ENCODE measurements around the gene MYCBP2. TPM values are rescaled to one million over a fixed set of nuclear protein-coding genes. Genes with fewer than 3 reads are reported as not detected.

Gene MYCBP2, protein sequence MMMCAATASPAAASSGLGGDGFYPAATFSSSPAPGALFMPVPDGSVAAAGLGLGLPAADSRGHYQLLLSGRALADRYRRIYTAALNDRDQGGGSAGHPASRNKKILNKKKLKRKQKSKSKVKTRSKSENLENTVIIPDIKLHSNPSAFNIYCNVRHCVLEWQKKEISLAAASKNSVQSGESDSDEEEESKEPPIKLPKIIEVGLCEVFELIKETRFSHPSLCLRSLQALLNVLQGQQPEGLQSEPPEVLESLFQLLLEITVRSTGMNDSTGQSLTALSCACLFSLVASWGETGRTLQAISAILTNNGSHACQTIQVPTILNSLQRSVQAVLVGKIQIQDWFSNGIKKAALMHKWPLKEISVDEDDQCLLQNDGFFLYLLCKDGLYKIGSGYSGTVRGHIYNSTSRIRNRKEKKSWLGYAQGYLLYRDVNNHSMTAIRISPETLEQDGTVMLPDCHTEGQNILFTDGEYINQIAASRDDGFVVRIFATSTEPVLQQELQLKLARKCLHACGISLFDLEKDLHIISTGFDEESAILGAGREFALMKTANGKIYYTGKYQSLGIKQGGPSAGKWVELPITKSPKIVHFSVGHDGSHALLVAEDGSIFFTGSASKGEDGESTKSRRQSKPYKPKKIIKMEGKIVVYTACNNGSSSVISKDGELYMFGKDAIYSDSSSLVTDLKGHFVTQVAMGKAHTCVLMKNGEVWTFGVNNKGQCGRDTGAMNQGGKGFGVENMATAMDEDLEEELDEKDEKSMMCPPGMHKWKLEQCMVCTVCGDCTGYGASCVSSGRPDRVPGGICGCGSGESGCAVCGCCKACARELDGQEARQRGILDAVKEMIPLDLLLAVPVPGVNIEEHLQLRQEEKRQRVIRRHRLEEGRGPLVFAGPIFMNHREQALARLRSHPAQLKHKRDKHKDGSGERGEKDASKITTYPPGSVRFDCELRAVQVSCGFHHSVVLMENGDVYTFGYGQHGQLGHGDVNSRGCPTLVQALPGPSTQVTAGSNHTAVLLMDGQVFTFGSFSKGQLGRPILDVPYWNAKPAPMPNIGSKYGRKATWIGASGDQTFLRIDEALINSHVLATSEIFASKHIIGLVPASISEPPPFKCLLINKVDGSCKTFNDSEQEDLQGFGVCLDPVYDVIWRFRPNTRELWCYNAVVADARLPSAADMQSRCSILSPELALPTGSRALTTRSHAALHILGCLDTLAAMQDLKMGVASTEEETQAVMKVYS (N-terminal part only)
- total RNA-seq (2022), result 22.0 and 22.6 TPM in 2 replicates
- Bru-seq, nascent RNA, result percentile 62 among the genes with signal in this experiment
- BruChase-seq, experiment 1, labeled RNA remaining after a 6-hour chase, result percentile 55 among the genes with signal in this experiment
- BruChase-seq, experiment 2, labeled RNA remaining after a 2-hour chase, result percentile 51 among the genes with signal in this experiment
- long read RNA-seq, partial matches to known transcripts, result 0 of 2 reads
- long read RNA-seq, other reads (novel, unspliced or antisense), result 2 of 2 reads

DNA sequence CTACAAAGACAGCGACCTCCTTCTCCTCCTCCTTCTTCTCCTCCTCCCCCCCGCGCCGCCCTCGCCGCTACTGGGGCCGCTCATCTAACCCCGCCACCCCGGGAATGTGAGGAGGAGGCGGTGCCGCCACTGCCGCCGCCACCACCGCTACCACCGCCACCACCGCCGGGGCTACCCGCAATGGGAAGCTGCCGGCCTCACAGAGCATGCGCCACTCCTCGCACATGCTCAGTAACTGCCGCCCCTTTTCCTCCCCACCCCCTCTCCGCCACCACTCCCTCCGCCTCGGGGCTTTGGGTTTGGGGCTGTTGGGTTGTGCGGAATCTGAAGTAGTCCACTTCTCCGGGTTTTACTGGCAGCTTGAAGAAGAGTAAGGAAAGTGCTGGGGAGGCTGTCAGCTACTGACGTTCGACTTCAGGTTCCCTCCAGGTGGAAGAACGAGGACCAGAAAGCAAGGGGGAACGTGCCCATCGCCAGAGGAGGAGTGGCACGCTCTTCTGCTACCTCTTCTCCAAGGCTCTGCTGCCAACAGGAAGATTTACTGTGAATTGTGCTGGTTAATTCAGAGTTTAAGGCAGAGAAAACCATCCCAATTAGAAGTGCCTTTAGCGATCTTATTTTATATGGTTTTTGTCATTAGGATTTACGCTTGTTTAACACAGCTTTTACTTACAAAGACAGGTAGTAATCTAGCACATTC, at the start of gene MYCBP2:
MYCBP2 (minus strand) TSS at position 190 of the 700 bp plus-strand sequence. CDS start 319 bp downstream, outside the sequence.
- Mint-ChIP-seq H3K27me3 (ENCODE audit: unreplicated experiment) (no peaks in the 10 kb centered on the region), H3K4me3 (ENCODE audit: low read depth, unreplicated experiment) (peak within 1 kb of the TSS; percentile 88), H3K27ac (ENCODE audit: unreplicated experiment) (peak within 1 kb of the TSS; percentile 58), H3K36me3 (ENCODE audit: insufficient read depth, unreplicated experiment) (peaks cover 30% of the 10 kb centered on the region), H3K9me3 (ENCODE audit: low read depth, unreplicated experiment) (no peaks in the 10 kb centered on the region), H3K4me1 (ENCODE audit: low read depth, unreplicated experiment) (peaks cover 10% of the 10 kb centered on the region)
- no TSS peak for BruUV-seq (replicated peaks)
- intact Hi-C loops (cut with micrococcal nuclease; ENCODE audit: unreplicated experiment), result no loop called here
- peak; percentile 85 for DNase-seq
- TF ChIP-seq, protein P1, sequence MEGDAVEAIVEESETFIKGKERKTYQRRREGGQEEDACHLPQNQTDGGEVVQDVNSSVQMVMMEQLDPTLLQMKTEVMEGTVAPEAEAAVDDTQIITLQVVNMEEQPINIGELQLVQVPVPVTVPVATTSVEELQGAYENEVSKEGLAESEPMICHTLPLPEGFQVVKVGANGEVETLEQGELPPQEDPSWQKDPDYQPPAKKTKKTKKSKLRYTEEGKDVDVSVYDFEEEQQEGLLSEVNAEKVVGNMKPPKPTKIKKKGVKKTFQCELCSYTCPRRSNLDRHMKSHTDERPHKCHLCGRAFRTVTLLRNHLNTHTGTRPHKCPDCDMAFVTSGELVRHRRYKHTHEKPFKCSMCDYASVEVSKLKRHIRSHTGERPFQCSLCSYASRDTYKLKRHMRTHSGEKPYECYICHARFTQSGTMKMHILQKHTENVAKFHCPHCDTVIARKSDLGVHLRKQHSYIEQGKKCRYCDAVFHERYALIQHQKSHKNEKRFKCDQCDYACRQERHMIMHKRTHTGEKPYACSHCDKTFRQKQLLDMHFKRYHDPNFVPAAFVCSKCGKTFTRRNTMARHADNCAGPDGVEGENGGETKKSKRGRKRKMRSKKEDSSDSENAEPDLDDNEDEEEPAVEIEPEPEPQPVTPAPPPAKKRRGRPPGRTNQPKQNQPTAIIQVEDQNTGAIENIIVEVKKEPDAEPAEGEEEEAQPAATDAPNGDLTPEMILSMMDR (IDR thresholded peaks at IDR 0.05; ENCODE audit: unreplicated experiment), result no peak
- CTCF ChIA-PET, result no interaction called here

DNA sequence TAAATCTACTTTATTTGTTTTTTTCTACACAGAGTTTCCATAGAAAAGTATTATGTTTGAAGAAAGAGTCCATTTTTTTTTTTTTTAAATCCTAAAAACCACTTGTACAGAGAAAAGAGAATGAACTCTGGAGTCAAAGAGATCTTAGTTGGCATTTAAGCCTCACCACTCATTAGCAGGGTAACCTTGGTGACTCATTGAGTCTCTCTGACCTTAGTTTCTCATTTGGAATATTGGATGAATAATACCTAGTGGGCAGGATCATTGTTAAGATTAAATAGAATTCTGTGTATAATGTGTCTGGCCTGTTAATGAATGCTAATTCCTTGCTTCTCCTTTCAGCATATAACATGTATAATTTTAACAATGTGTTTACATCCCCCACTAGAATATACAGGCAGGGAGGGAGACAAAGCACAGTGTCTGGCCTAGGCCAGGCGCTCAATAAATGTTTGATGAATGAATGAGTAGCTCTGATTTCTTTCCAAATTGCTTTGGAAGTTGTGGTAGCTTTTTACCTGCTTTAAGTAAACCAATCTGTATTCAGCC, 48.7 kb upstream of the MYCBP2 start:
- H3K27me3 Mint-ChIP-seq (ENCODE audit: unreplicated experiment), result no peaks in the 10 kb centered on the region
- no peak for DNase-seq
- no peak overlapping the region for H3K27ac Mint-ChIP-seq (ENCODE audit: unreplicated experiment)

DNA sequence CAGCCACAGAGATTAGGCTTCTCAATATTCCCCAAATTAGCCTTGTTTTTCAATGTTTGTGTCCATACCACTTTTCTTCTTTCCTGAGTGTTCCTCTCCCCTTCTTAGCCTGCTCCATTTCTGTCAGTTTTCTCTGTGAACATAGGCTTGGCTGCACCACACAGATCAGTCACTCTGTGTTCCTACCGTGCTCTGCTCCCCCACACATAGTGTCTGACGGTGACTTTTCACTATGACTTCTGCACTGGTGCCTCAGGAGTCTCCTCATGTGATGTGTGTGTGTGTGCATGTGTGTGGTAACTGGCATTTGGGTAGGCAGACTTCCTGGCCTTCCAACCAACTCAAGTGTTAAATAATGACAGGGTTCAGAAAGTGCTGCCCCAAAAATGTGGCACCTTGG, 47.9 kb upstream of the MYCBP2 start:
- Mint-ChIP-seq H3K27me3 (ENCODE audit: unreplicated experiment) (no peaks in the 10 kb centered on the region), H3K36me3 (ENCODE audit: insufficient read depth, unreplicated experiment) (no peaks in the 10 kb centered on the region), H3K27ac (ENCODE audit: unreplicated experiment) (no peak overlapping the region), H3K4me1 (ENCODE audit: low read depth, unreplicated experiment) (no peaks in the 10 kb centered on the region), H3K9me3 (ENCODE audit: low read depth, unreplicated experiment) (no peaks in the 10 kb centered on the region), H3K4me3 (ENCODE audit: low read depth, unreplicated experiment) (no peak overlapping the region)
- intact Hi-C loops (cut with micrococcal nuclease; ENCODE audit: unreplicated experiment), result no loop called here
- CTCF ChIA-PET, result no interaction called here
- TF ChIP-seq, protein P1 (IDR thresholded peaks at IDR 0.05; ENCODE audit: unreplicated experiment), result no peak
- no peak for DNase-seq
- BruUV-seq (replicated peaks), result no TSS peak

More for the DNA sequence above, 48.7 kb upstream of the MYCBP2 start:
- TF ChIP-seq, protein P1 (IDR thresholded peaks at IDR 0.05; ENCODE audit: unreplicated experiment), result no peak
- intact Hi-C loops (cut with micrococcal nuclease; ENCODE audit: unreplicated experiment), result no loop called here
- H3K9me3 Mint-ChIP-seq (ENCODE audit: low read depth, unreplicated experiment), result no peaks in the 10 kb centered on the region
- CTCF ChIA-PET, result no interaction called here
- no peaks in the 10 kb centered on the region for H3K4me1 Mint-ChIP-seq (ENCODE audit: low read depth, unreplicated experiment)
- BruUV-seq (replicated peaks), result no TSS peak
- no peak overlapping the region for H3K4me3 Mint-ChIP-seq (ENCODE audit: low read depth, unreplicated experiment)
- no peaks in the 10 kb centered on the region for H3K36me3 Mint-ChIP-seq (ENCODE audit: insufficient read depth, unreplicated experiment)

Measured in Calu3 (cell line).